HEK293T (cell line): ENCODE data around the gene SGO2.

Experiments used
- CTCF ChIA-PET: fragments of 350-600 bp; formaldehyde crosslinking; extraction: SDS; loops from one replicate; lab custom pipeline; 2021; ENCODE audit warnings: antibody characterized with exemption, inconsistent platforms; lab: Yijun Ruan, JAX
- POLR2A ChIA-PET: fragments of 350-600 bp; formaldehyde crosslinking; extraction: SDS; loops from one replicate; lab custom pipeline; 2020; ENCODE audit warnings: antibody characterized with exemption, inconsistent platforms; lab: Yijun Ruan, JAX
- DNase-seq: peaks from one replicate; pipeline ENCODE4 v3.0.0; 2012; ENCODE audit warnings: mixed read lengths; ENCODE audit errors: extremely low spot score
- ARNT ChIP-seq: fragments of 450-650 bp; IDR thresholded peaks from 2 replicates; pipeline ENCODE4 v1.6.1; 2017; ENCODE audit warnings: mild to moderate bottlenecking
- BHLHE40 ChIP-seq: fragments of 450-650 bp; IDR thresholded peaks from 2 replicates; pipeline ENCODE4 v1.6.1; 2016; ENCODE audit warnings: mild to moderate bottlenecking, moderate library complexity, borderline replicate concordance
- CTBP1 ChIP-seq: fragments of 450-650 bp; IDR thresholded peaks from 2 replicates; pipeline ENCODE4 v1.6.1; 2016; ENCODE audit warnings: borderline replicate concordance
- ELF4 ChIP-seq: fragments of 450-650 bp; IDR thresholded peaks from 2 replicates; pipeline ENCODE4 v1.6.1; 2017; ENCODE audit warnings: antibody characterized with exemption
- FOXA1 ChIP-seq: fragments of 450-650 bp; IDR thresholded peaks from 2 replicates; pipeline ENCODE4 v1.6.1; 2016; ENCODE audit warnings: mild to moderate bottlenecking
- FOXK2 ChIP-seq: fragments of 450-650 bp; IDR thresholded peaks from 2 replicates; pipeline ENCODE4 v1.6.1; 2016; ENCODE audit warnings: mild to moderate bottlenecking
- FOXM1 ChIP-seq: fragments of 450-650 bp; IDR thresholded peaks from 2 replicates; pipeline ENCODE4 v1.6.1; 2017; ENCODE audit warnings: mild to moderate bottlenecking, borderline replicate concordance
- HDGF ChIP-seq: fragments of 450-650 bp; IDR thresholded peaks from 2 replicates; pipeline ENCODE4 v1.6.1; 2017; ENCODE audit warnings: antibody characterized with exemption, borderline replicate concordance
- L3MBTL2 ChIP-seq: fragments of 450-650 bp; conservative IDR thresholded peaks from 2 replicates; pipeline ENCODE4 v1.6.1; 2016; ENCODE audit warnings: mild to moderate bottlenecking
- LEF1 ChIP-seq: fragments of 450-650 bp; IDR thresholded peaks from 2 replicates; pipeline ENCODE4 v1.6.1; 2017; ENCODE audit warnings: mild to moderate bottlenecking, borderline replicate concordance
- NFRKB ChIP-seq: fragments of 450-650 bp; IDR thresholded peaks from 2 replicates; pipeline ENCODE4 v1.6.1; 2016; ENCODE audit warnings: mild to moderate bottlenecking, moderate library complexity
- SP1 ChIP-seq: fragments of 450-650 bp; IDR thresholded peaks from 2 replicates; pipeline ENCODE4 v1.6.1; 2017
- SUZ12 ChIP-seq: fragments of 450-650 bp; IDR thresholded peaks from 2 replicates; pipeline ENCODE4 v1.6.1; 2016; ENCODE audit warnings: mild to moderate bottlenecking
- TARDBP ChIP-seq: fragments of 450-650 bp; IDR thresholded peaks from 2 replicates; pipeline ENCODE4 v1.6.1; 2016
- ZNF384 ChIP-seq: fragments of 450-650 bp; IDR thresholded peaks from 2 replicates; pipeline ENCODE4 v1.6.1; 2016
- TF ChIP-seq, protein P1 (sequence below): fragments of 450-650 bp; IDR thresholded peaks from 2 replicates; pipeline ENCODE4 v1.6.1; 2016

The SGO2 gene

GRCh38 chr2:200617156-200618053 is 91.4 kb downstream of the SGO2 start:
- DNase-seq = no peak
- TF ChIP-seq ARNT = no peak
- TF ChIP-seq FOXA1 = no peak
- no peak for TF ChIP-seq L3MBTL2
- no peak for TF ChIP-seq ZNF384
- TF ChIP-seq CTBP1 = no peak
- no peak for TF ChIP-seq ELF4
- no peak for TF ChIP-seq HDGF
- no peak for TF ChIP-seq NFRKB
- no peak for TF ChIP-seq LEF1
- no peak for TF ChIP-seq FOXK2
- POLR2A ChIA-PET = no interaction called here
- CTCF ChIA-PET = interaction anchor here (0.6 kb wide), 4 partner anchors 41 to 513 kb away, joined by 3 to 10 read pairs (median 4); no protein-coding TSS in a partner anchor

GRCh38 chr2:200618054-200618419 is 92.0 kb downstream of the SGO2 start:
- POLR2A ChIA-PET = no interaction called here
- TF ChIP-seq LEF1 (no peak), FOXA1 (no peak), BHLHE40 (no peak)
- CTCF ChIA-PET = interaction anchor here (0.6 kb wide), 2 partner anchors 87 to 513 kb away, joined by 3 read pairs; no protein-coding TSS in a partner anchor
- DNase-seq = no peak

DNA sequence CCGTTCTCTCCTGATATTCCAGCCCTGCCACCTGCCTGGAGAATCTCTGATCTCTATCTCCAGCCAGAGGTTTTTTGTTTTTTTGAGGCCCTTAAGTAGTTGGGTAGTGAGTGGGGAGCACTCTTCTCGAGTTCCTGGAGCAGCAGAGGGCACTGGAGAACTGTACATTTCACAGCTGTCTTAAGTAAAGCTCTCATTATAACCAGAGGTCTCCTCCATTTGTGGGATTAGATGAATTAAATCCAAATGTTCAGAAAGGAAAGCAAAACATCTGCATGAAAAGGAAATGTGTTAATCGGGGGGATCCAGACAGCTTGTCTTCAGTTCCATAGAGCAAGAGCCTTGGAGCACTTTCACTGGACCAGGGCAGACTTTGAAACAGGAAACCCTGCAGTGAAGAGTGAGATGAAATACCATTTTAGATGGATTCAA is 92.6 kb downstream of the SGO2 start:
- CTCF ChIA-PET = no interaction called here
- TF ChIP-seq FOXA1 (no peak), FOXK2 (no peak), HDGF (no peak), LEF1 (no peak), ZNF384 (no peak), CTBP1 (no peak), ELF4 (no peak), NFRKB (no peak), SUZ12 (no peak), FOXM1 (no peak)
- TF ChIP-seq, protein P1, sequence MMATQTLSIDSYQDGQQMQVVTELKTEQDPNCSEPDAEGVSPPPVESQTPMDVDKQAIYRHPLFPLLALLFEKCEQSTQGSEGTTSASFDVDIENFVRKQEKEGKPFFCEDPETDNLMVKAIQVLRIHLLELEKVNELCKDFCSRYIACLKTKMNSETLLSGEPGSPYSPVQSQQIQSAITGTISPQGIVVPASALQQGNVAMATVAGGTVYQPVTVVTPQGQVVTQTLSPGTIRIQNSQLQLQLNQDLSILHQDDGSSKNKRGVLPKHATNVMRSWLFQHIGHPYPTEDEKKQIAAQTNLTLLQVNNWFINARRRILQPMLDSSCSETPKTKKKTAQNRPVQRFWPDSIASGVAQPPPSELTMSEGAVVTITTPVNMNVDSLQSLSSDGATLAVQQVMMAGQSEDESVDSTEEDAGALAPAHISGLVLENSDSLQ = no peak
- POLR2A ChIA-PET = no interaction called here
- DNase-seq = no peak

GRCh38 chr2:200619279-200619678 is 93.3 kb downstream of the SGO2 start:
- no peak for TF ChIP-seq BHLHE40
- TF ChIP-seq NFRKB = no peak
- TF ChIP-seq SP1 = no peak
- TF ChIP-seq, protein P1 = no peak
- TF ChIP-seq SUZ12 = no peak
- TF ChIP-seq FOXK2 = no peak
- CTCF ChIA-PET = no interaction called here
- DNase-seq = no peak
- POLR2A ChIA-PET = no interaction called here

- DNase-seq = no peak
- POLR2A ChIA-PET = no interaction called here
- TF ChIP-seq LEF1 (no peak), BHLHE40 (no peak), ARNT (no peak), FOXM1 (no peak), FOXA1 (no peak), L3MBTL2 (no peak), NFRKB (no peak), CTBP1 (no peak), FOXK2 (no peak), TARDBP (no peak), HDGF (no peak), ZNF384 (no peak), SUZ12 (no peak), ELF4 (no peak), SP1 (no peak)
- TF ChIP-seq, protein P1 = no peak
- CTCF ChIA-PET = no interaction called here
Observed at GRCh38 chr2:200620606-200621390, 94.8 kb downstream of the SGO2 start.

DNA sequence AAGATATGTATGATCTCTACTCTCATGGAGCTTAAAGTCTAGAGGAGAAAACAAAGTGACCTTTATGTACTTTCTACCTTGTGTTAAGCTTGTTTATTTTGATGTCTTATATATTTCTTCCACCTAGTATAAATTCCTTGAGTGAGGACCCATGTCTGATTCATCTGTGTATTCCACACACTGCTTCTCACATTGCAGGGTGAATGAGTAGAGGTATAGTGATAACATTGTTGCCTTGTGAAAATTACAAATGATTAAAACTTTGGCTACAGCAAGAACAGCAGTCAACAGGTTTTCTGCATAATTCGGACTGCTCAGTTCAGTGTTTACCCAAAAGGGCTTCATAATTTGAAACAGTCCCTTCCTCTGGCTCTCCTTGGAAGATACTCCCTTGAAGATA is 96.1 kb downstream of the SGO2 start:
- no peak for TF ChIP-seq LEF1
- no peak for TF ChIP-seq HDGF
- no peak for TF ChIP-seq FOXA1
- TF ChIP-seq FOXK2 = no peak
- no peak for TF ChIP-seq SP1
- TF ChIP-seq, protein P1 = no peak
- no peak for TF ChIP-seq NFRKB
- TF ChIP-seq BHLHE40 = no peak
- TF ChIP-seq CTBP1 = no peak
- TF ChIP-seq ZNF384 = no peak
- no peak for TF ChIP-seq L3MBTL2
- no peak for TF ChIP-seq ELF4
- TF ChIP-seq ARNT = no peak
- no peak for TF ChIP-seq FOXM1
- TF ChIP-seq SUZ12 = no peak
- TF ChIP-seq TARDBP = no peak
- ChIA-PET POLR2A (no interaction called here), CTCF (no interaction called here)
- no peak for DNase-seq
